GM19463 (cell line): Measurements from ENCODE around the gene PRDM4.
"Not testable (repeated sequence)": the region's sequence is repeated elsewhere in the genome, so short reads cannot be mapped to it uniquely, and the experiment has no call there.

Experiments used
- ATAC-seq: cut with Tn5 transposase; IDR thresholded peaks from one replicate; pipeline ENCODE4 v1.9.1; 2021; ENCODE audit warnings: mild to moderate bottlenecking, moderate library complexity; ENCODE audit not compliant: unreplicated experiment

PRDM4 gene

GRCh38 chr12:107702106-107702505, 58.8 kb downstream of the PRDM4 start:
- ATAC-seq, result no peak

- not testable (repeated sequence) for ATAC-seq
These were observed 65.2 kb downstream of the PRDM4 start for GRCh38 chr12:107695772-107696171.

- ATAC-seq, result peak; percentile 91
These were observed 75.3 kb downstream of the PRDM4 start, which contains the start of gene PWP1 for GRCh38 chr12:107685360-107686248. PWP1 (plus strand) TSS chr12:107685799; CDS start chr12:107685900, 101 bp downstream.

- ATAC-seq, result no peak
These were observed 76.0 kb downstream of the PRDM4 start for GRCh38 chr12:107684990-107685359.

GRCh38 chr12:107684029-107684795, 76.7 kb downstream of the PRDM4 start:
- ATAC-seq, result no peak
